ENCODE data around the gene CACNB4.

Gene CACNB4

DNA sequence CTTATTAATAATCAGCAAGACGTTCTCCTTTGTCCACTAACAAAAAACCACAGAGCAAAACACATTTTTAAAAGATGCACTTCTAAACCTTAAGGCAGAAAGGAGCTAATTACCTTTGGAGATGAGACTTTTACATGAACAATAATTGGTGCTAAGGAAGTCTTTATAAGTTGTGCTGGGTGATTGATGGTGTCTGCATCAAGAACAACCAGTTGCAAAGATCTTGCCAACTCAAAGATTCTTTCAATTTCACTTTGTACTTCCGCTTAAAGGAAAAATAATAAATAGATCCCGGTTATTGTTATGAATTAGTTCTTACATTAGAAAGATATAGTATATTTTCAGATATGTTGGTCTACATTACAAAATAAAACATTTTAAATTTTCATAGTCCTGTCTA, 243.7 kb downstream of the CACNB4 start:
- TF ChIP-seq CTCF (IDR thresholded peaks at IDR 0.05) = no peak

DNA sequence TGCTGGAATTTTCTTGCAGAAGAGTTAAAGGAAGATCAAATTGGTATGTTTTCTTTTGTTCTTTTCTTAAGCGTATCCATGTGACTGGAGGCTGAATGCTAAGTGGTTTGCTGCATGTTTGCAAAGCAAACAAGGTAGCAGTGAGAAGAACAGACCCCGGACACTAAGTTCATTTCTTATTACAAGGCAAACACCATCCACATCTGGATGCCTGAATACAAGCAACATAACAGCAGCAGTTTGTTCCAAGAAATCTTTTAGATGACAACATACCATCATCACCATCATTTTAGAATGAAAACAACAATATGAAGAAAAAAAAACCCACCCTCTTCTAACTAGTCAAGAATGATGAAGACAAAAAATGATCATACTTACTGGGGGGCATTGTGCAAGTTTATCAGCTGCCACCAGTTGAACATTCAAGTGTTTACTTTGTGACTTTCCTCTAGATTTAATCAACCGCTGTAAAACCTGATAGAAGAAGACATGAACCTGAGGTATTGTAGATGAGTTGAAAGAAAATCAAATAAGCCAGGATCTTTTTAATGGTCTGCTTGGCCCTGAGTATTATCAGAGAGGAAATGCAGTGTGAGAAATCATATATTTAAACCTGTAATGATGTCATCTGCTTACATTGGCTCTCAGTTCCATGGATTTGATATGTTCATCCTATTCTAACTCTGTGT, 245.6 kb downstream of the CACNB4 start:
- TF ChIP-seq CTCF (IDR thresholded peaks at IDR 0.05) = no peak

DNA sequence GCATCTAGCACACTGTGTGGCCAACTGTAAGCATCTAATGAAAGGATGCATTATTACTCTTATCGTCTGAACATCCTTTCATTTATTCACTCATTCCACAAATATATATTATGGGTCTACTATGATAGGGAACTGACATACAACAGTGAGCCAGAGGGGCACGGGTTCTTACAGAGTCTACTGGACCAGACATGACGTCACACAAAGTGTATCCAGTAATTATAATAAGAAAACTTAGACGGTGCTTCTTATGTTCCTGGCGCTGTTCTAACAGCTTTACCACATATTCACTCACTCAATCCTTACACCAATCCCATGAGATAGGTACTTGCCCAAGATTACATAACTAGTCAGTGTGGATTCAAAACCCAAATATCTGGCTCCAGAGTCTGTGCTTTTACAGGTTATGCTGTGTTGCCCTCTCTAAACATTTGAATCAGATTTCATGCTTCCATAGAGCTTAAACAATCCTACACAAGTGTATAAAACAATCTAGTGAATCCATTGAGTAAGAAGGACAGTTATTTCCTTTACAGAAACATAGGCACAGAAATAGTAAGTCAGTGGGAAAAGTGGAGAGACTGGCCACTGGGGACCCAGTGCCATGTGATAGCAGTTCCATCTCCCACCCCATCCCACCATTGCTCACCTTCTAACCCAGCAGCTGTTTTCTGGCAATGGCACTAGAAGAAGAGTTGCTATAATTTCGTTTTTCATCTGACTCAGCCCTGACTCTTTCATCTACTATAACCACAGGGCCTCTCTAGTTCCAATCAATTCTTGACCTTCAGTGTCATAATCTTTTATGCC, 246.4 kb downstream of the CACNB4 start:
- TF ChIP-seq CTCF (IDR thresholded peaks at IDR 0.05) = no peak

- no peak for TF ChIP-seq CTCF (IDR thresholded peaks at IDR 0.05)
Observed at GRCh38 chr2:151851761-151852160, 247.1 kb downstream of the CACNB4 start.

GRCh38 chr2:151849413-151850010, 249.3 kb downstream of the CACNB4 start:
- TF ChIP-seq CTCF (IDR thresholded peaks at IDR 0.05) = no peak

GRCh38 chr2:151845884-151846283, 253.0 kb downstream of the CACNB4 start:
- no peak for TF ChIP-seq CTCF (IDR thresholded peaks at IDR 0.05)

DNA sequence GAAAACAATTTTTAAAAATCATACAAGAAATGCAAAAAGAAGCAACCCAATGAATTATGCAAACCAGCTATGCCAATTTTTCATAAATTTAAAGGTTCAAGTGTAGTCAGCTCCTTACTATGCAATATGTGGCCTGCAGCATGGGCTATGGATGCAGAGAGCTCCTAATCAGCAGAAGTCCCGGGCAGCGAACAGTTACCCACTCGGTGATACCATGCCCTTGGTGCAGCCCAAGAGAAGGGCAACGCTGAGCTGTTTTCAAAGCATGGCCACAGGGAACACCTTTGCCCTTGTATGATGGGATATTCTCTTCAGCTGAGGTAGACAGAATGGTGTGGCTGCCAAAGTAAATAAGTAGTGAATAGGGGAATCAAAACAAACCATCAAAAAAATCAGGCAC, 253.4 kb downstream of the CACNB4 start:
- TF ChIP-seq CTCF (IDR thresholded peaks at IDR 0.05) = no peak
